H1 (cell line): Measurements from ENCODE around the gene AIRE. TPM values are rescaled to one million over a fixed set of nuclear protein-coding genes. Genes with fewer than 3 reads are reported as not detected.

Experiments
- BRCA1 ChIP-seq: IDR thresholded peaks from 2 replicates; pipeline ENCODE4 v1.6.1; 2012; ENCODE audit warnings: low read depth, low read length, improper control_type of control experiment
- CHD7 ChIP-seq: fragments of 300-600 bp; sonication (generic); IDR thresholded peaks from 2 replicates; pipeline ENCODE4 v1.7.1; 2012; ENCODE audit warnings: low read length, moderate library complexity, mild to moderate bottlenecking, inconsistent platforms; ENCODE audit not compliant: insufficient replicate concordance
- EGR1 ChIP-seq: IDR thresholded peaks from 2 replicates; pipeline ENCODE4 v1.6.1; 2011; ENCODE audit warnings: low read depth, low read length, borderline replicate concordance
- HDAC2 ChIP-seq, 2 experiments: fragments of 300-600 bp in 1 of 2; sonication (generic) in 1 of 2; IDR thresholded peaks; 2 replicates each; pipeline ENCODE4 v1.6.1; 2011 to 2012; ENCODE audit warnings: low read depth in 2 of 2, low read length in 2 of 2, mild to moderate bottlenecking in 2 of 2, moderate library complexity in 2 of 2, borderline replicate concordance in 1 of 2, inconsistent platforms in 1 of 2
- polyA plus RNA-seq, 7 experiments: library from polyadenylated mRNA; depleted of rRNA in 3 of 7; stranded (reverse) in 5 of 7; unstranded in 2 of 7; fragments of >200 nt in 5 of 7; fragments of 200-250 nt in 2 of 7; gene quantifications; 1 replicate in 5 of 7; 2 replicates in 1 of 7; 4 replicates in 1 of 7; pipeline versions ENCODE4 v1.2.1 to v1.2.3, GENCODE V29; 2011 to 2013; ENCODE audit warnings: missing spikeins in 2 of 7, mixed read lengths in 2 of 7
- total RNA-seq: library from RNA; stranded (reverse); fragmentation: NEBNext Ultra II Directional; extraction: Animal tissue kit (Norgen Biotek cat#: 25700); gene quantifications from 2 replicates; pipeline ENCODE4 v1.2.1, GENCODE V29; 2021

AIRE gene
- total and polyA plus RNA-seq, 2 of the 8 experiments (the other 6 are each of a cell fraction or from before 2014, with no cell fraction given), result 0.09 TPM; not detected in 1

- TF ChIP-seq CHD7, result no peak
- TF ChIP-seq BRCA1, result no peak
- TF ChIP-seq HDAC2 (IDR thresholded peaks at IDR 0.05; ENCODE audit: borderline replicate concordance in 1 of 2, low read depth in 2 of 2, low read length in 2 of 2), result no peak
- TF ChIP-seq EGR1, result no peak
Measured at GRCh38 chr21:44267655-44268142, 18.0 kb upstream of the AIRE start (continued).
